HG02571 (cell line): Measurements from ENCODE around the gene ETS1.
"Not testable (repeated sequence)": the region's sequence is repeated elsewhere in the genome, so short reads cannot be mapped to it uniquely, and the experiment has no call there.

Experiments used
- ATAC-seq: cut with Tn5 transposase; IDR thresholded peaks from one replicate; pipeline ENCODE4 v1.9.1; 2021; ENCODE audit warnings: mild to moderate bottlenecking, moderate library complexity; ENCODE audit not compliant: unreplicated experiment

Gene ETS1

GRCh38 chr11:128450882-128451651 lies 136.3 kb downstream of the ETS1 start:
- no peak for ATAC-seq

- not testable (repeated sequence) for ATAC-seq
Measured at GRCh38 chr11:128450425-128450824, 136.9 kb downstream of the ETS1 start.

GRCh38 chr11:128448981-128449713 lies 138.2 kb downstream of the ETS1 start:
- no peak for ATAC-seq

GRCh38 chr11:128448200-128448886 lies 139.0 kb downstream of the ETS1 start:
- ATAC-seq: no peak

- no peak for ATAC-seq
Measured at GRCh38 chr11:128447233-128447632, 140.1 kb downstream of the ETS1 start.

GRCh38 chr11:128445921-128446320 lies 141.4 kb downstream of the ETS1 start:
- ATAC-seq: not testable (repeated sequence)

- no peak for ATAC-seq
Measured at GRCh38 chr11:128437136-128437535, 150.2 kb downstream of the ETS1 start.

- no peak for ATAC-seq
Measured at GRCh38 chr11:128434818-128435217, 152.5 kb downstream of the ETS1 start.

- no peak for ATAC-seq
Measured at GRCh38 chr11:128434411-128434810, 152.9 kb downstream of the ETS1 start.

GRCh38 chr11:128432926-128433325 lies 154.4 kb downstream of the ETS1 start:
- no peak for ATAC-seq

- ATAC-seq: no peak
Measured at GRCh38 chr11:128431931-128432330, 155.4 kb downstream of the ETS1 start.

- ATAC-seq: no peak
Measured at GRCh38 chr11:128428935-128429334, 158.4 kb downstream of the ETS1 start.

GRCh38 chr11:128424851-128425285 lies 162.5 kb downstream of the ETS1 start:
- ATAC-seq: no peak

GRCh38 chr11:128424271-128424711 lies 163.1 kb downstream of the ETS1 start:
- ATAC-seq: no peak

- no peak for ATAC-seq
Measured at GRCh38 chr11:128422576-128423370, 164.6 kb downstream of the ETS1 start.

- ATAC-seq: no peak
Measured at GRCh38 chr11:128421577-128422330, 165.6 kb downstream of the ETS1 start.

- ATAC-seq: no peak
Measured at GRCh38 chr11:128420951-128421350, 166.4 kb downstream of the ETS1 start.

GRCh38 chr11:128420265-128420664 lies 167.1 kb downstream of the ETS1 start:
- no peak for ATAC-seq

GRCh38 chr11:128419012-128419767 lies 168.2 kb downstream of the ETS1 start:
- no peak for ATAC-seq
